OCI-LY1 (cell line): Measurements from ENCODE around the gene HEXD.

Source experiments
- H2AFZ ChIP-seq: fragments of 200-600 bp; sonication (generic), shearing (Covaris generic); 2 replicates; pipeline ENCODE4 v1.6.0; 2014; ENCODE audit warnings: antibody characterized with exemption, mild to moderate bottlenecking, low read length
- H3F3A ChIP-seq: fragments of 200-600 bp; sonication (generic), shearing (Covaris generic); 2 replicates; pipeline ENCODE4 v1.6.0; 2014; ENCODE audit warnings: mild to moderate bottlenecking, antibody characterized with exemption, low read length, moderate library complexity; ENCODE audit not compliant: insufficient read depth
- H3K27ac ChIP-seq: fragments of 200-600 bp; sonication (generic); 2 replicates; pipeline ENCODE4 v1.5.1; 2014; ENCODE audit warnings: low read length, mixed run types, mild to moderate bottlenecking, low read depth; ENCODE audit not compliant: poor library complexity, severe bottlenecking
- H3K27me3 ChIP-seq: fragments of 200-600 bp; sonication (generic); 2 replicates; pipeline ENCODE4 v1.6.0; 2014; ENCODE audit warnings: antibody characterized with exemption, mild to moderate bottlenecking, low read length, moderate library complexity; ENCODE audit not compliant: insufficient read depth
- H3K36me3 ChIP-seq: fragments of 200-600 bp; sonication (generic); 2 replicates; pipeline ENCODE4 v1.6.1; 2014; ENCODE audit warnings: mild to moderate bottlenecking, antibody characterized with exemption, low read length, moderate library complexity, mixed read lengths; ENCODE audit not compliant: insufficient read depth
- H3K4me1 ChIP-seq: fragments of 200-600 bp; sonication (generic); 2 replicates; pipeline ENCODE4 v1.5.1; 2014; ENCODE audit warnings: mild to moderate bottlenecking, low read length, moderate library complexity; ENCODE audit not compliant: insufficient read depth, severe bottlenecking
- H3K4me2 ChIP-seq: fragments of 200-600 bp; sonication (generic), shearing (Covaris generic); 2 replicates; pipeline ENCODE4 v1.6.1; 2014; ENCODE audit warnings: low read length
- H3K4me3 ChIP-seq: fragments of 200-600 bp; sonication (generic); 2 replicates; pipeline ENCODE4 v1.5.1; 2014; ENCODE audit warnings: low read length, low read depth, mild to moderate bottlenecking, mixed read lengths; ENCODE audit not compliant: poor library complexity, severe bottlenecking
- H3K79me2 ChIP-seq: fragments of 200-600 bp; shearing (Covaris generic); 2 replicates; pipeline ENCODE4 v1.6.1; 2016; ENCODE audit warnings: mixed run types, low read length, mixed read lengths; ENCODE audit not compliant: insufficient read depth
- H3K9ac ChIP-seq: fragments of 200-600 bp; sonication (generic), shearing (Covaris generic); 2 replicates; pipeline ENCODE4 v1.6.1; 2014; ENCODE audit warnings: mild to moderate bottlenecking, low read length, mixed read lengths
- H3K9me2 ChIP-seq: fragments of 200-600 bp; sonication (generic), shearing (Covaris generic); 2 replicates; pipeline ENCODE4 v1.6.1; 2014; ENCODE audit warnings: low read depth, mild to moderate bottlenecking, low read length, mixed read lengths
- H3K9me3 ChIP-seq: fragments of 200-600 bp; shearing (Covaris generic); 2 replicates; pipeline ENCODE4 v1.6.1; 2014; ENCODE audit warnings: low read length, mixed read lengths
- H4K20me1 ChIP-seq: fragments of 200-600 bp; sonication (generic), shearing (Covaris generic); 2 replicates; pipeline ENCODE4 v1.6.0; 2016; ENCODE audit warnings: mild to moderate bottlenecking, low read length; ENCODE audit not compliant: insufficient read depth
- EZH2 ChIP-seq: fragments of 200-600 bp; sonication (generic), shearing (Covaris generic); IDR thresholded peaks from 2 replicates; pipeline ENCODE4 v1.8.0; 2017; ENCODE audit warnings: borderline replicate concordance, mixed run types, mild to moderate bottlenecking, antibody characterized with exemption, low read length, moderate library complexity, mixed read lengths
- TF ChIP-seq, protein P1 (sequence below): fragments of 200-600 bp; sonication (generic), shearing (Covaris generic); IDR thresholded peaks from 2 replicates; pipeline ENCODE4 v1.5.1; 2017; ENCODE audit warnings: mild to moderate bottlenecking, antibody characterized with exemption, low read length, moderate library complexity, mixed read lengths

HEXD gene

DNA sequence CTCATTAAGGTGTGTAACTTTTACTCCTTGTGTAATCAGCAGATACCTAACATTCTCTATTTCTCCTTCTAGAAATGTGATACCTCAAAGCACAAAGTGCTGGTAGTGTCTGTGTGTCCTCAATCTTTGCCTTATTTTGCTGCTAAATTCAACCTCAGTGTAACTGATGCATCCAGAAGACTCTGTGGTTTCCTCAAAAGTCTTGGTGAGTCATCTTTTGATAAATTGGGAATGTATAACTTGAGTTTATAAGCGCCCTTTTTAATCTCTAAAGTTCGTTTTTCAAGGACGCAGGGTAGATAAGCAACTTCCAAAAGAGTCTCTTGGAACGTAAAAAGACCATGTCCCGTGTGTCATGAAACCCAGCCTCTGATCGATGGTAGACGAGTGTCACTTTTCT lies 50.5 kb downstream of the HEXD start:
- no peak for TF ChIP-seq EZH2
- TF ChIP-seq, protein P1, sequence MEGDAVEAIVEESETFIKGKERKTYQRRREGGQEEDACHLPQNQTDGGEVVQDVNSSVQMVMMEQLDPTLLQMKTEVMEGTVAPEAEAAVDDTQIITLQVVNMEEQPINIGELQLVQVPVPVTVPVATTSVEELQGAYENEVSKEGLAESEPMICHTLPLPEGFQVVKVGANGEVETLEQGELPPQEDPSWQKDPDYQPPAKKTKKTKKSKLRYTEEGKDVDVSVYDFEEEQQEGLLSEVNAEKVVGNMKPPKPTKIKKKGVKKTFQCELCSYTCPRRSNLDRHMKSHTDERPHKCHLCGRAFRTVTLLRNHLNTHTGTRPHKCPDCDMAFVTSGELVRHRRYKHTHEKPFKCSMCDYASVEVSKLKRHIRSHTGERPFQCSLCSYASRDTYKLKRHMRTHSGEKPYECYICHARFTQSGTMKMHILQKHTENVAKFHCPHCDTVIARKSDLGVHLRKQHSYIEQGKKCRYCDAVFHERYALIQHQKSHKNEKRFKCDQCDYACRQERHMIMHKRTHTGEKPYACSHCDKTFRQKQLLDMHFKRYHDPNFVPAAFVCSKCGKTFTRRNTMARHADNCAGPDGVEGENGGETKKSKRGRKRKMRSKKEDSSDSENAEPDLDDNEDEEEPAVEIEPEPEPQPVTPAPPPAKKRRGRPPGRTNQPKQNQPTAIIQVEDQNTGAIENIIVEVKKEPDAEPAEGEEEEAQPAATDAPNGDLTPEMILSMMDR: no peak
- no peak overlapping the region for H3K4me3 ChIP-seq
- no peak overlapping the region for H3K27ac ChIP-seq
- H3K9me3 ChIP-seq: no peaks in the 10 kb centered on the region
- no peaks in the 10 kb centered on the region for H3F3A ChIP-seq
- peaks cover 76% of the 10 kb centered on the region for H3K36me3 ChIP-seq
- no peaks in the 10 kb centered on the region for H3K27me3 ChIP-seq
- H4K20me1 ChIP-seq: no peaks in the 10 kb centered on the region
- H3K4me1 ChIP-seq: no peaks in the 10 kb centered on the region
- H3K4me2 ChIP-seq: no peak overlapping the region
- no peaks in the 10 kb centered on the region for H3K9me2 ChIP-seq
- H3K79me2 ChIP-seq: no peaks in the 10 kb centered on the region
- H3K9ac ChIP-seq: no peak overlapping the region
- no peak overlapping the region for H2AFZ ChIP-seq

DNA sequence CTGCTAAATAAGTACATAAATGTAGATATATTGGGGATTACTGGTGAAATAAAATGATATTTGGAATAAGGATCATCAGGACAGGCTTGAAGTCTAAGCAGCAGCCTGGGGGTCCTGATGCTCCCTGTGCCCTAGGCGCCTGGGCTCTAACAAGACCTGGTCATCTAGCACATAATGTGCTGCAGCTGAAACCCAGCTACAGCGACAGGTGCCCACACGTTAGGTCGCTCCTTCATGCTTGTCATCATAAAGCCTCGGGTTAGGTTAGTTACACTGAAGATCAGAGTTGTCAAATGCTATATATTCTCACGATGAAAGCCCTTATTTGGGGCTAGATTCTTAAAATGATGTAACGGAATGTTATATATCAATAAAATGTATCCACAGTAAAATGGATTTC lies 51.9 kb downstream of the HEXD start:
- peaks cover 75% of the 10 kb centered on the region for H3K36me3 ChIP-seq

DNA sequence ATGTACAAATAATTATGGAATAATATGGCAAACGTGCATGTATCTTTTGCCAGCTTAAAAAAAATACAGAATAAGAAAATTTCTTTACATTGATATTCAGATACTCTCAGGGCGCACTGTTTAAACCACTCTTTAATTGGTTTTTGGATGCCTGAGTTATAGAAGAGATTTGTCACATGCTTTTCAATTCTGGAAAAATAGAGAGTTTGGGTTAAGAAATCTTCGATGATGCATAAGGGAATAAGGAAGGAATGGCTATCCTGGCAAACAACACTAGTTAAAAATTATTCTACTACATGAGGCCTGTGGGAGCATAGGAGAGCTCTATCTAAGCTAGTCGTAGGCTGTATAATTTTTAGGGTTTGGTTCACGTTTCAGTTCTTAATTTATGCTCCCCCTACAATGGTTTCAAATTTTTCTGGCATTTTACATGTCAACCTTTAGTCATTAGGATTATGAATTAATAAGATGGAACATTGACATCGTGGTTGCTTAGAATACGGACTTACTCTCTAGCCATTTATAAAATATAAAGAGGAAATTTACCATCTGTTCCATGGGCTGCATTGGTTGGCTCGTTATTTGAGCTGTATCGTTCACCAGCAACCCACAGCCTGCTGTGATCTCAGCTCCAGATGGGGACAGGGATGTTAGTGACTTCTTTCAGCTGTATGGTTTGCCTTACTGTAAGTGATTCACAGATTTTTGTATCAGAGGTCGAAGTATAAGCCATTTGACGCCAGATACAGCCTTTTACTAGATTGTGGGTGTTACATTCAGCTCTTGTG lies 56.3 kb downstream of the HEXD start:
- H3K27me3 ChIP-seq: no peaks in the 10 kb centered on the region
- no peaks in the 10 kb centered on the region for H3K9me2 ChIP-seq
- no peaks in the 10 kb centered on the region for H3K9me3 ChIP-seq
- H3K79me2 ChIP-seq: no peaks in the 10 kb centered on the region
- H3K4me2 ChIP-seq: no peak overlapping the region
- no peaks in the 10 kb centered on the region for H4K20me1 ChIP-seq
- TF ChIP-seq, protein P1: no peak
- no peak for TF ChIP-seq EZH2
- H3F3A ChIP-seq: no peaks in the 10 kb centered on the region
- H3K36me3 ChIP-seq: peaks cover 59% of the 10 kb centered on the region
- no peak overlapping the region for H3K27ac ChIP-seq
- H2AFZ ChIP-seq: no peak overlapping the region
- H3K4me1 ChIP-seq: no peaks in the 10 kb centered on the region
- no peak overlapping the region for H3K9ac ChIP-seq
- no peak overlapping the region for H3K4me3 ChIP-seq

More for the DNA sequence above, 51.9 kb downstream of the HEXD start:
- no peak overlapping the region for H3K4me3 ChIP-seq
- H3K79me2 ChIP-seq: no peaks in the 10 kb centered on the region
- no peaks in the 10 kb centered on the region for H3F3A ChIP-seq
- no peak for TF ChIP-seq EZH2
- TF ChIP-seq, protein P1: no peak
- no peak overlapping the region for H2AFZ ChIP-seq
- H3K4me2 ChIP-seq: no peak overlapping the region
- H3K9me3 ChIP-seq: no peaks in the 10 kb centered on the region
- no peaks in the 10 kb centered on the region for H3K4me1 ChIP-seq
- H3K27ac ChIP-seq: no peak overlapping the region
- no peak overlapping the region for H3K9ac ChIP-seq
- H3K27me3 ChIP-seq: no peaks in the 10 kb centered on the region
- no peaks in the 10 kb centered on the region for H4K20me1 ChIP-seq
- no peaks in the 10 kb centered on the region for H3K9me2 ChIP-seq
